H9 (cell line): ENCODE results near the gene RNF213. TPM values are rescaled to one million over a fixed set of nuclear protein-coding genes. Genes with fewer than 3 reads are reported as not detected.

Experiments used
- DNase-seq: peaks from one replicate; pipeline ENCODE4 v3.0.0-alpha.2; 2017
- H2AFZ ChIP-seq: one replicate; pipeline ENCODE4 v1.6.1; 2013; ENCODE audit warnings: mild to moderate bottlenecking, low read length, control low read depth, moderate library complexity
- H2AK5ac ChIP-seq: 2 replicates; pipeline ENCODE4 v1.6.1; 2013; ENCODE audit warnings: low read length, control low read depth, mixed read lengths; ENCODE audit not compliant: insufficient read length
- H2BK120ac ChIP-seq: one replicate; pipeline ENCODE4 v1.6.1; 2013; ENCODE audit warnings: low read depth, mild to moderate bottlenecking, low read length, control low read depth, inconsistent platforms; ENCODE audit not compliant: poor library complexity, severe bottlenecking
- H2BK12ac ChIP-seq: 2 replicates; pipeline ENCODE4 v1.6.1; 2013; ENCODE audit warnings: low read length, control low read depth, mixed read lengths, low read depth; ENCODE audit not compliant: insufficient read length
- H2BK15ac ChIP-seq: 2 replicates; pipeline ENCODE4 v1.6.1; 2013; ENCODE audit warnings: low read depth, low read length, control low read depth
- H2BK20ac ChIP-seq: one replicate; pipeline ENCODE4 v1.6.1; 2013; ENCODE audit warnings: low read depth, mild to moderate bottlenecking, low read length, control low read depth, inconsistent platforms; ENCODE audit not compliant: poor library complexity, severe bottlenecking
- H2BK5ac ChIP-seq: 2 replicates; pipeline ENCODE4 v1.6.1; 2013; ENCODE audit warnings: low read length, control low read depth, mixed read lengths; ENCODE audit not compliant: insufficient read length
- H3K14ac ChIP-seq: 2 replicates; pipeline ENCODE4 v1.6.1; 2013; ENCODE audit warnings: low read length, control low read depth; ENCODE audit not compliant: insufficient read depth
- H3K18ac ChIP-seq: 2 replicates; pipeline ENCODE4 v1.6.1; 2013; ENCODE audit warnings: low read depth, mild to moderate bottlenecking, mixed read lengths, low read length, control low read depth; ENCODE audit not compliant: insufficient read length
- H3K23ac ChIP-seq: 2 replicates; pipeline ENCODE4 v1.6.1; 2013; ENCODE audit warnings: low read length, control low read depth, mixed read lengths, low read depth; ENCODE audit not compliant: insufficient read length
- H3K23me2 ChIP-seq: 2 replicates; pipeline ENCODE4 v1.6.1; 2013; ENCODE audit warnings: low read depth, mild to moderate bottlenecking, mixed read lengths, low read length, control low read depth; ENCODE audit not compliant: insufficient read length, poor library complexity, severe bottlenecking
- H3K27ac ChIP-seq: 2 replicates; pipeline ENCODE4 v1.5.1; 2013; ENCODE audit warnings: low read length, control low read depth, mixed read lengths, low read depth; ENCODE audit not compliant: insufficient read length
- H3K27me3 ChIP-seq: 2 replicates; pipeline ENCODE4 v1.6.1; 2013; ENCODE audit warnings: low read length, control low read depth, inconsistent platforms; ENCODE audit not compliant: insufficient read depth
- H3K4ac ChIP-seq: 2 replicates; pipeline ENCODE4 v1.6.1; 2013; ENCODE audit warnings: low read depth, mild to moderate bottlenecking, control low read depth, inconsistent platforms, low read length, moderate library complexity
- H3K4me1 ChIP-seq: 2 replicates; pipeline ENCODE4 v1.6.1; 2013; ENCODE audit warnings: low read length, control low read depth, inconsistent platforms; ENCODE audit not compliant: insufficient read depth
- H3K4me2 ChIP-seq: 2 replicates; pipeline ENCODE4 v1.6.1; 2013; ENCODE audit warnings: low read length, control low read depth, mixed read lengths; ENCODE audit not compliant: insufficient read length, insufficient read depth
- H3K56ac ChIP-seq: 2 replicates; pipeline ENCODE4 v1.6.1; 2013; ENCODE audit warnings: low read depth, mild to moderate bottlenecking, mixed read lengths, low read length, control low read depth; ENCODE audit not compliant: insufficient read length
- H3K79me1 ChIP-seq: 2 replicates; pipeline ENCODE4 v1.6.1; 2013; ENCODE audit warnings: low read depth, mild to moderate bottlenecking, moderate library complexity, low read length, control low read depth, inconsistent platforms; ENCODE audit not compliant: insufficient read depth, poor library complexity, severe bottlenecking
- H3K79me2 ChIP-seq: 2 replicates; pipeline ENCODE4 v1.6.1; 2013; ENCODE audit warnings: low read length, control low read depth, inconsistent platforms; ENCODE audit not compliant: insufficient read depth
- H3K9ac ChIP-seq: 2 replicates; pipeline ENCODE4 v1.6.1; 2013; ENCODE audit warnings: low read length, control low read depth, mixed read lengths; ENCODE audit not compliant: insufficient read length; ENCODE audit errors: extremely low read depth
- H3K9me3 ChIP-seq: one replicate; pipeline ENCODE4 v1.6.1; 2013; ENCODE audit warnings: low read depth, low read length, inconsistent platforms; ENCODE audit not compliant: control insufficient read depth
- H3T11ph ChIP-seq: one replicate; pipeline ENCODE4 v1.6.1; 2013; ENCODE audit warnings: mild to moderate bottlenecking, low read length, control low read depth, inconsistent platforms
- H4K20me1 ChIP-seq: one replicate; pipeline ENCODE4 v1.6.1; 2013; ENCODE audit not compliant: control insufficient read depth, insufficient read length, insufficient read depth
- H4K5ac ChIP-seq: 2 replicates; pipeline ENCODE4 v1.6.1; 2013; ENCODE audit warnings: low read depth, mild to moderate bottlenecking, mixed read lengths, low read length, control low read depth; ENCODE audit not compliant: insufficient read length
- H4K8ac ChIP-seq: replicated peaks from 2 replicates; pipeline ENCODE4 v1.6.1; 2013; ENCODE audit warnings: low read length, control low read depth, mixed read lengths, low read depth; ENCODE audit not compliant: insufficient read length
- H4K91ac ChIP-seq: 2 replicates; pipeline ENCODE4 v1.6.1; 2013; ENCODE audit warnings: low read depth, mild to moderate bottlenecking, moderate library complexity, mixed read lengths, low read length, control low read depth; ENCODE audit not compliant: insufficient read length
- H3K27ac Mint-ChIP-seq, 3 experiments: 2 replicates in 2 of 3; 3 replicates in 1 of 3; pipeline ENCODE4 v1.8.0; 2020 to 2021; ENCODE audit warnings: mixed read lengths in 3 of 3, mild to moderate bottlenecking in 1 of 3, moderate library complexity in 1 of 3
- H3K27me3 Mint-ChIP-seq: 2 replicates; pipeline ENCODE4 v1.8.0; 2021; ENCODE audit warnings: low read depth, mild to moderate bottlenecking, moderate library complexity, mixed read lengths
- H3K36me3 Mint-ChIP-seq, 3 experiments: 2 replicates in 2 of 3; 3 replicates in 1 of 3; pipeline ENCODE4 v1.8.0; 2020 to 2021; ENCODE audit warnings: low read depth in 3 of 3, mixed read lengths in 3 of 3; ENCODE audit not compliant: insufficient read depth in 1 of 3
- H3K4me1 Mint-ChIP-seq, 2 experiments: 2 replicates each; pipeline ENCODE4 v1.8.0; 2020; ENCODE audit warnings: mixed read lengths in 2 of 2
- H3K4me3 Mint-ChIP-seq, 2 experiments: 2 replicates in 1 of 2; 3 replicates in 1 of 2; pipeline ENCODE4 v1.8.0; 2020 to 2021; ENCODE audit warnings: mild to moderate bottlenecking in 2 of 2, mixed read lengths in 2 of 2, moderate library complexity in 1 of 2
- H3K9me3 Mint-ChIP-seq, 2 experiments: 2 replicates in 1 of 2; 3 replicates in 1 of 2; pipeline ENCODE4 v1.8.0; 2020; ENCODE audit warnings: mild to moderate bottlenecking in 2 of 2, mixed read lengths in 2 of 2, moderate library complexity in 1 of 2
- WGBS: extraction: QIAGEN DNeasy Blood & Tissue Kit; methylation state at CpG from one replicate; pipeline ENCODE4 v1.1.7; 2013; ENCODE audit warnings: missing lambda C conversion rate, low lambda C conversion rate, mixed read lengths; ENCODE audit not compliant: insufficient read length; ENCODE audit errors: extremely low coverage; 5-methylcytosine and 5-hydroxymethylcytosine counted together
- total RNA-seq: library from RNA; stranded (reverse); gene quantifications from 2 replicates; pipeline ENCODE4 v1.2.1, GENCODE V29; 2021
- TF ChIP-seq, protein P1 (sequence below): fragments of 200-600 bp; sonication (generic); conservative IDR thresholded peaks from 3 replicates; pipeline ENCODE4 v1.8.0; 2021; ENCODE audit warnings: antibody characterized with exemption, mild to moderate bottlenecking

The RNF213 gene
- total RNA-seq, 1 experiment from 2014 or later = 34.3 TPM

DNA sequence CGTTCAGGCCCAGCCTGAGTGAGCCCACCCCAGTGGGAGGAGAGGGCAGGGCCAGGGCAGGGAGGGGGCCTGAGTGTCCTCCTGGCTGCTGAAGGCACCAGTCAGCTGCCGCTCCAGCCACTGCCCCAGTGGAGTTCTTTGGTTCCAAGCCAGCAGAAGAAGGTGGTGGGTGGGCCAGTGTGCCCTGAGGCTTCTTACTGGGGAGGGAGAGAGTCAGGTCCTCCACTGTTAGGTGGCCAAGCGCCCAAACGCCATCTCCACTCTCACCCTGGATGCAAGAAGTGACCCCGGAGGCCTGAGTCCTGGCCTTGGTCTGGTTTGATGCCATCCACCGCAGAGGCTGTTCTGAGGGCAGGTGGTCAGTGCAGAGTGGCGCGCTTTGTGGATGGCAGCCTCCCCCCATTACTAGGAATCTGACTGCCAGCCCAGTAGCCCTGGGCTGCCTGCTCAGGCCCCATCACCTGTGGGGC, 2.2 kb downstream of the RNF213 start:
- H3K4me3 Mint-ChIP-seq = no peak overlapping the region
- H3K4me2 ChIP-seq = no peak overlapping the region

More for the DNA sequence above, 2.2 kb downstream of the RNF213 start:
- no peak overlapping the region for H2BK120ac ChIP-seq
- no peak overlapping the region for H3K4ac ChIP-seq
- Mint-ChIP-seq H3K4me1 (peaks cover 32 to 39% of the 10 kb centered on the region in 2 experiments), H3K27me3 (no peaks in the 10 kb centered on the region), H3K9me3 (no peaks in the 10 kb centered on the region; a peak in 1 of 5 replicates), H3K36me3 (peaks cover 17 to 22% (median 17%) of the 10 kb centered on the region in 3 experiments), H3K27ac (no peak overlapping the region; a peak in 1 of 7 replicates)
- peaks cover 9% of the 10 kb centered on the region; the same call in 1 of the 2 replicates for H3K4me1 ChIP-seq
- no peaks in the 10 kb centered on the region for H3K9me3 ChIP-seq
- DNase-seq = no peak
- no peaks in the 10 kb centered on the region for H3K23me2 ChIP-seq
- H2BK12ac ChIP-seq = no peak overlapping the region
- no peak overlapping the region for H2AK5ac ChIP-seq
- H3K27me3 ChIP-seq = no peaks in the 10 kb centered on the region
- H3T11ph ChIP-seq = no peak overlapping the region
- H3K23ac ChIP-seq = no peak overlapping the region
- no peak overlapping the region for H2AFZ ChIP-seq
- TF ChIP-seq, protein P1, sequence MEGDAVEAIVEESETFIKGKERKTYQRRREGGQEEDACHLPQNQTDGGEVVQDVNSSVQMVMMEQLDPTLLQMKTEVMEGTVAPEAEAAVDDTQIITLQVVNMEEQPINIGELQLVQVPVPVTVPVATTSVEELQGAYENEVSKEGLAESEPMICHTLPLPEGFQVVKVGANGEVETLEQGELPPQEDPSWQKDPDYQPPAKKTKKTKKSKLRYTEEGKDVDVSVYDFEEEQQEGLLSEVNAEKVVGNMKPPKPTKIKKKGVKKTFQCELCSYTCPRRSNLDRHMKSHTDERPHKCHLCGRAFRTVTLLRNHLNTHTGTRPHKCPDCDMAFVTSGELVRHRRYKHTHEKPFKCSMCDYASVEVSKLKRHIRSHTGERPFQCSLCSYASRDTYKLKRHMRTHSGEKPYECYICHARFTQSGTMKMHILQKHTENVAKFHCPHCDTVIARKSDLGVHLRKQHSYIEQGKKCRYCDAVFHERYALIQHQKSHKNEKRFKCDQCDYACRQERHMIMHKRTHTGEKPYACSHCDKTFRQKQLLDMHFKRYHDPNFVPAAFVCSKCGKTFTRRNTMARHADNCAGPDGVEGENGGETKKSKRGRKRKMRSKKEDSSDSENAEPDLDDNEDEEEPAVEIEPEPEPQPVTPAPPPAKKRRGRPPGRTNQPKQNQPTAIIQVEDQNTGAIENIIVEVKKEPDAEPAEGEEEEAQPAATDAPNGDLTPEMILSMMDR = no peak
- WGBS = no CpG with 5 or more reads among the region's 8 CpGs
- H2BK5ac ChIP-seq = no peak overlapping the region
- no peaks in the 10 kb centered on the region for H3K79me2 ChIP-seq
- no peak overlapping the region for H4K91ac ChIP-seq
- H2BK20ac ChIP-seq = no peak overlapping the region
- no peak overlapping the region for H3K9ac ChIP-seq
- no peak overlapping the region for H3K18ac ChIP-seq
- H4K20me1 ChIP-seq = no peaks in the 10 kb centered on the region
- H3K56ac ChIP-seq = no peak overlapping the region
- no peaks in the 10 kb centered on the region for H3K79me1 ChIP-seq
- H4K8ac ChIP-seq = no peak overlapping the region
- H3K27ac ChIP-seq = no peak overlapping the region
- peak overlapping the region; percentile 34; the same call in 1 of the 2 replicates for H3K14ac ChIP-seq
- no peak overlapping the region for H4K5ac ChIP-seq
- no peak overlapping the region for H2BK15ac ChIP-seq
